NCI-H146 (cell line): Measurements from ENCODE around the gene TBPL1.
"Not testable (repeated sequence)": the region's sequence is repeated elsewhere in the genome, so short reads cannot be mapped to it uniquely, and the experiment has no call there.

Experiments used
- DNase-seq: peaks from one replicate; lab custom pipeline; 2025; lab: John Stamatoyannopoulos, UW

TBPL1 gene

GRCh38 chr6:133973109-133973971 is 20.3 kb downstream of the TBPL1 start:
- DNase-seq, result peak; percentile 65

- DNase-seq, result no peak
These were observed 25.2 kb downstream of the TBPL1 start for GRCh38 chr6:133977983-133978895.

- DNase-seq, result no peak
These were observed 25.8 kb downstream of the TBPL1 start for GRCh38 chr6:133978896-133979240.

GRCh38 chr6:133979269-133979963 is 26.4 kb downstream of the TBPL1 start:
- not testable (repeated sequence) for DNase-seq

- no peak for DNase-seq
These were observed 27.1 kb downstream of the TBPL1 start for GRCh38 chr6:133980168-133980567.

GRCh38 chr6:133983099-133983939 is 30.3 kb downstream of the TBPL1 start:
- DNase-seq, result no peak

GRCh38 chr6:133985970-133986369 is 32.9 kb downstream of the TBPL1 start:
- no peak for DNase-seq

- DNase-seq, result no peak
These were observed 33.9 kb downstream of the TBPL1 start for GRCh38 chr6:133986942-133987341.

GRCh38 chr6:133989525-133989924 is 36.5 kb downstream of the TBPL1 start:
- DNase-seq, result no peak

GRCh38 chr6:133990321-133990720 is 37.3 kb downstream of the TBPL1 start:
- DNase-seq, result no peak

- no peak for DNase-seq
These were observed 38.1 kb downstream of the TBPL1 start for GRCh38 chr6:133991096-133991593.

- no peak for DNase-seq
These were observed 40.1 kb downstream of the TBPL1 start for GRCh38 chr6:133992992-133993680.

GRCh38 chr6:133995296-133995695 is 42.3 kb downstream of the TBPL1 start:
- no peak for DNase-seq

- no peak for DNase-seq
These were observed 42.7 kb downstream of the TBPL1 start for GRCh38 chr6:133995758-133996157.

GRCh38 chr6:133997267-133997666 is 44.2 kb downstream of the TBPL1 start:
- DNase-seq, result no peak

- DNase-seq, result no peak
These were observed 46.3 kb downstream of the TBPL1 start for GRCh38 chr6:133999305-133999704.

- DNase-seq, result no peak
These were observed 47.4 kb downstream of the TBPL1 start for GRCh38 chr6:134000443-134000842.

- no peak for DNase-seq
These were observed 49.8 kb downstream of the TBPL1 start for GRCh38 chr6:134002821-134003220.

GRCh38 chr6:134003542-134003951 is 50.5 kb downstream of the TBPL1 start:
- no peak for DNase-seq

GRCh38 chr6:134004714-134005113 is 51.7 kb downstream of the TBPL1 start:
- DNase-seq, result no peak

- no peak for DNase-seq
These were observed 52.8 kb downstream of the TBPL1 start for GRCh38 chr6:134005800-134006199.
